22Rv1 (cell line): ENCODE measurements around the gene FGF18.

Experiments
- ZFX ChIP-seq: fragments of 450-650 bp; IDR thresholded peaks from 2 replicates; pipeline ENCODE4 v1.6.1; 2017; ENCODE audit warnings: antibody characterized with exemption, borderline replicate concordance
- TF ChIP-seq, protein P1 (sequence below): fragments of 450-650 bp; IDR thresholded peaks from 2 replicates; pipeline ENCODE4 v1.5.1; 2017; ENCODE audit warnings: mild to moderate bottlenecking

DNA sequence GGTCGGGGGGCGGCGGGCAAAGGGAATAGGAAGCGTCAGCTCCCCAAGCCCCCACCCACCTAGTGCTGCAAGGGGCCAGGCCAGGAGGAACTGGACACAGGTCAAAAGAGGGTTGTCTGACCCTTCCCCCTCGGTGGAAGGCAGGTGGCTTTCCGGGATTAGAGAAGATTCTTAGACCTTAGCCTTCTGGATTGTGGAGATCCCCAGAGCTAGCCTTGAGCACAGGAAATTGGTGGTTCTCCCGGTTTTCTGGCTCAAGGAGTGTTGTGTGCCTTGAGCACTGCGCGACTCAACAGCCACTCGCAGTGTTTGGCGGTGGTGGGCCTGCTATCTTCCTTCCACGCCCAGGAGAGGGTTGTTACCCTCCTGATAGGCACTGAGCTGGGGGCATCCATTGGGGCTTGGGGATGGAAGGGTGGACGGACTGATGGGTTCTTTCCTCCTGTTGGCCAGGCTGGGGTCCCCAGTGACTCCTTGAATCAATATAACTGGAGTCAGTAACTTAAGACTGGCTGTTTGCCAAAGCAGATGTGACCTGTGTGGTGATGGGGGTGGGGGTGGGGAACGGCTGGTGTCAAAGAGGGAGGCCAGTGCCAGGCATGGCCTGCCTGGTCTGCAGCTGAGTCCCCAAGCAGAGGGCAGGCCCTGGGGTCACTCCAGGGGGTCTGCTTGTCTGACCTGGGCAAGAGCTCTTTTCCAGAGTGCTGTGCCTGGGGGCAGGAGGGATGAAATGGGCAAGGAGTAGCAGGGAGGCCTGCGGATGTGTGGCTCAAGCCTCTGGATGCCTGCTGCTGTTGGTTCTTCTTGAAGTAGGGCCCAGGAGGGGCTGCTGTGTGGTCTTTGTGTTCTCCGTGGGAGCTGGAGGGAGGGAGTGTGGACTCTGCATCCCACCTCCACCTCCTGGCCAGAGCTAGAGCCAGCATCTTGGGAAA lies 2.1 kb downstream of the FGF18 start:
- no peak for TF ChIP-seq ZFX
- TF ChIP-seq, protein P1, sequence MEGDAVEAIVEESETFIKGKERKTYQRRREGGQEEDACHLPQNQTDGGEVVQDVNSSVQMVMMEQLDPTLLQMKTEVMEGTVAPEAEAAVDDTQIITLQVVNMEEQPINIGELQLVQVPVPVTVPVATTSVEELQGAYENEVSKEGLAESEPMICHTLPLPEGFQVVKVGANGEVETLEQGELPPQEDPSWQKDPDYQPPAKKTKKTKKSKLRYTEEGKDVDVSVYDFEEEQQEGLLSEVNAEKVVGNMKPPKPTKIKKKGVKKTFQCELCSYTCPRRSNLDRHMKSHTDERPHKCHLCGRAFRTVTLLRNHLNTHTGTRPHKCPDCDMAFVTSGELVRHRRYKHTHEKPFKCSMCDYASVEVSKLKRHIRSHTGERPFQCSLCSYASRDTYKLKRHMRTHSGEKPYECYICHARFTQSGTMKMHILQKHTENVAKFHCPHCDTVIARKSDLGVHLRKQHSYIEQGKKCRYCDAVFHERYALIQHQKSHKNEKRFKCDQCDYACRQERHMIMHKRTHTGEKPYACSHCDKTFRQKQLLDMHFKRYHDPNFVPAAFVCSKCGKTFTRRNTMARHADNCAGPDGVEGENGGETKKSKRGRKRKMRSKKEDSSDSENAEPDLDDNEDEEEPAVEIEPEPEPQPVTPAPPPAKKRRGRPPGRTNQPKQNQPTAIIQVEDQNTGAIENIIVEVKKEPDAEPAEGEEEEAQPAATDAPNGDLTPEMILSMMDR: no peak
